ENCODE results near the gene SERPINA5.

Gene SERPINA5

DNA sequence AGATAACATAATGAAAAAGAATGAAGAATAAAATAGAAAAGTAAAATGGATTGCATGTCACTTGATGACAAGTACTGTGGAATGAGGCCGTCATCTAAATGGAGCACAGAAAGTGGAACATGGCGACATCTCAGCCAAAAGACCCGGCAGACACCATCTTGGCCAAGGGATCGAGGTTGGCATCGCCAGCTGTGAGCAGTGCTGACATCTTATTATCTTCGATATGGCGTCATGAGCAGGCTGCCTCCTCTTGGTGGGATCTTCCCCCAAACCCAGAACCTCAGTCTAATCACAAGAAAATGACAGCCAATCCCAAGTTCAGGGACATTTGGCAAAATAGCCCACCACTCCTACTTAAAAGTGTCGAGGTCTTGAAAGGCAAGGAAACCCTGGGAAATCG lies 15.1 kb downstream of the SERPINA5 start:
- Histone ChIP-seq H4K12ac (ENCODE audit: low read depth, low read length) (no peak overlapping the region), H3K9ac (ENCODE audit: low read length) (no peak overlapping the region), H2AK5ac (ENCODE audit: low read length) (no peak overlapping the region), H3K14ac (ENCODE audit: low read length) (no peak overlapping the region), H4K91ac (ENCODE audit: low read depth, low read length) (no peak overlapping the region), H3K4me1 (ENCODE audit: control insufficient read depth in 1 of 2, insufficient read depth in 2 of 2, low read length in 2 of 2) (peaks cover 14 to 21% of the 10 kb centered on the region in 2 experiments), H3K79me1 (ENCODE audit: low read length) (peaks cover 2% of the 10 kb centered on the region), H3K36me3 (ENCODE audit: control insufficient read depth in 1 of 2, insufficient read depth in 2 of 2, low read length in 2 of 2) (no peaks in the 10 kb centered on the region), H2BK120ac (ENCODE audit: insufficient read depth, low read length, poor library complexity) (no peak overlapping the region), H3K4ac (ENCODE audit: low read depth, low read length) (no peak overlapping the region), H3K9me3 (ENCODE audit: insufficient read depth, low read depth, low read length) (peaks cover 5% of the 10 kb centered on the region), H4K8ac (ENCODE audit: low read depth, low read length) (no peak overlapping the region), H3K4me3 (ENCODE audit: low read depth, low read length) (no peak overlapping the region), H3K18ac (ENCODE audit: low read length) (no peak overlapping the region), H2BK5ac (ENCODE audit: low read depth, low read length, poor library complexity) (no peak overlapping the region), H3K27ac (ENCODE audit: low read depth, low read length) (no peak overlapping the region), H3K79me2 (ENCODE audit: control insufficient read depth, insufficient read depth, low read length, poor library complexity) (no peaks in the 10 kb centered on the region), H3K27me3 (ENCODE audit: insufficient read depth, low read length) (no peaks in the 10 kb centered on the region), H2BK12ac (ENCODE audit: low read length) (no peak overlapping the region), H3K4me2 (ENCODE audit: low read length) (no peak overlapping the region), H3K23ac (ENCODE audit: low read length) (no peak overlapping the region), H2AFZ (ENCODE audit: insufficient read depth, low read length, poor library complexity) (no peak overlapping the region)
- no peak for DNase-seq
- no CpG with 5 or more reads among the region's 9 CpGs for WGBS (ENCODE audit: extremely low coverage, insufficient coverage, insufficient read length)

DNA sequence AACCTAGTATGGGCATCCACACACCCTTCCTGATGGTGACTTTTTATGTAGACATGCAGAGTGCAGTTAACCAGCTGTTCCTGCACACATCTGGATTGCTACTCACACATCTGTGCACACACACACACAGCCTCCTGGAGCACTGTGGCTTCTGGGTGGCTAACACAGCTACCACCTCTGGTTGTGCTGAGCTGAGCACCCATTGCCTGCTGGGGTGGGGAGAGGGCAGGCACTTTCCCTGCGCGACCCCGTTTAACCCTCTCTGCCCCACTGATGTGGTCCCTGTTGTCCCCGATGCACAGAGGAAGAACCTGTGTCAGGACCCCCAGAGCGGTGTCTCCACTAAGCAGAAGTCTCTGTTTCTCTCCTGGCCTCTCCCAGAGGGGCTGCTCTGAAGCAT lies 16.6 kb downstream of the SERPINA5 start:
- Histone ChIP-seq H3K27me3 (ENCODE audit: insufficient read depth, low read length) (no peaks in the 10 kb centered on the region), H2BK120ac (ENCODE audit: insufficient read depth, low read length, poor library complexity) (no peak overlapping the region), H2BK12ac (ENCODE audit: low read length) (no peak overlapping the region), H3K79me2 (ENCODE audit: control insufficient read depth, insufficient read depth, low read length, poor library complexity) (no peaks in the 10 kb centered on the region), H3K27ac (ENCODE audit: low read depth, low read length) (no peak overlapping the region), H3K4ac (ENCODE audit: low read depth, low read length) (no peak overlapping the region), H4K91ac (ENCODE audit: low read depth, low read length) (no peak overlapping the region), H4K12ac (ENCODE audit: low read depth, low read length) (no peak overlapping the region), H4K8ac (ENCODE audit: low read depth, low read length) (no peak overlapping the region), H3K4me1 (ENCODE audit: control insufficient read depth in 1 of 2, insufficient read depth in 2 of 2, low read length in 2 of 2) (peaks cover 14 to 25% of the 10 kb centered on the region in 2 experiments), H3K14ac (ENCODE audit: low read length) (no peak overlapping the region), H2AFZ (ENCODE audit: insufficient read depth, low read length, poor library complexity) (no peak overlapping the region), H3K4me3 (ENCODE audit: low read depth, low read length) (no peak overlapping the region), H3K36me3 (ENCODE audit: control insufficient read depth in 1 of 2, insufficient read depth in 2 of 2, low read length in 2 of 2) (no peaks in the 10 kb centered on the region), H3K79me1 (ENCODE audit: low read length) (peaks cover 2% of the 10 kb centered on the region), H2AK5ac (ENCODE audit: low read length) (no peak overlapping the region), H3K9me3 (ENCODE audit: insufficient read depth, low read depth, low read length) (peaks cover 5% of the 10 kb centered on the region), H3K18ac (ENCODE audit: low read length) (no peak overlapping the region), H3K9ac (ENCODE audit: low read length) (no peak overlapping the region), H3K23ac (ENCODE audit: low read length) (no peak overlapping the region), H3K4me2 (ENCODE audit: low read length) (no peak overlapping the region), H2BK5ac (ENCODE audit: low read depth, low read length, poor library complexity) (no peak overlapping the region)
- no peak for DNase-seq
- WGBS (ENCODE audit: extremely low coverage, insufficient coverage, insufficient read length) = no CpG with 5 or more reads among the region's 5 CpGs

- no peak overlapping the region for H3K14ac ChIP-seq (ENCODE audit: low read length)
- no CpG with 5 or more reads among the region's 7 CpGs for WGBS (ENCODE audit: extremely low coverage, insufficient coverage, insufficient read length)
- H3K4me3 ChIP-seq (ENCODE audit: low read depth, low read length) = no peak overlapping the region
- no peak overlapping the region for H3K4ac ChIP-seq (ENCODE audit: low read depth, low read length)
- no peak overlapping the region for H2BK5ac ChIP-seq (ENCODE audit: low read depth, low read length, poor library complexity)
- no peak overlapping the region for H2BK120ac ChIP-seq (ENCODE audit: insufficient read depth, low read length, poor library complexity)
- H4K8ac ChIP-seq (ENCODE audit: low read depth, low read length) = no peak overlapping the region
- H4K12ac ChIP-seq (ENCODE audit: low read depth, low read length) = no peak overlapping the region
- no peak overlapping the region for H3K23ac ChIP-seq (ENCODE audit: low read length)
- H3K18ac ChIP-seq (ENCODE audit: low read length) = no peak overlapping the region
- H2BK12ac ChIP-seq (ENCODE audit: low read length) = no peak overlapping the region
- no peak overlapping the region for H3K9ac ChIP-seq (ENCODE audit: low read length)
- no peaks in the 10 kb centered on the region for H3K27me3 ChIP-seq (ENCODE audit: insufficient read depth, low read length)
- peaks cover 2% of the 10 kb centered on the region for H3K79me1 ChIP-seq (ENCODE audit: low read length)
- H3K79me2 ChIP-seq (ENCODE audit: control insufficient read depth, insufficient read depth, low read length, poor library complexity) = no peaks in the 10 kb centered on the region
- peaks cover 5% of the 10 kb centered on the region for H3K9me3 ChIP-seq (ENCODE audit: insufficient read depth, low read depth, low read length)
- no peak overlapping the region for H3K27ac ChIP-seq (ENCODE audit: low read depth, low read length)
- peaks cover 14 to 25% of the 10 kb centered on the region in 2 experiments for H3K4me1 ChIP-seq (ENCODE audit: control insufficient read depth in 1 of 2, insufficient read depth in 2 of 2, low read length in 2 of 2)
- no peak overlapping the region for H2AFZ ChIP-seq (ENCODE audit: insufficient read depth, low read length, poor library complexity)
- H2AK5ac ChIP-seq (ENCODE audit: low read length) = no peak overlapping the region
- H3K36me3 ChIP-seq (ENCODE audit: control insufficient read depth in 1 of 2, insufficient read depth in 2 of 2, low read length in 2 of 2) = no peaks in the 10 kb centered on the region
- H3K4me2 ChIP-seq (ENCODE audit: low read length) = no peak overlapping the region
- DNase-seq = no peak
- no peak overlapping the region for H4K91ac ChIP-seq (ENCODE audit: low read depth, low read length)
Measured at GRCh38 chr14:94598506-94598815, 17.2 kb downstream of the SERPINA5 start.

DNA sequence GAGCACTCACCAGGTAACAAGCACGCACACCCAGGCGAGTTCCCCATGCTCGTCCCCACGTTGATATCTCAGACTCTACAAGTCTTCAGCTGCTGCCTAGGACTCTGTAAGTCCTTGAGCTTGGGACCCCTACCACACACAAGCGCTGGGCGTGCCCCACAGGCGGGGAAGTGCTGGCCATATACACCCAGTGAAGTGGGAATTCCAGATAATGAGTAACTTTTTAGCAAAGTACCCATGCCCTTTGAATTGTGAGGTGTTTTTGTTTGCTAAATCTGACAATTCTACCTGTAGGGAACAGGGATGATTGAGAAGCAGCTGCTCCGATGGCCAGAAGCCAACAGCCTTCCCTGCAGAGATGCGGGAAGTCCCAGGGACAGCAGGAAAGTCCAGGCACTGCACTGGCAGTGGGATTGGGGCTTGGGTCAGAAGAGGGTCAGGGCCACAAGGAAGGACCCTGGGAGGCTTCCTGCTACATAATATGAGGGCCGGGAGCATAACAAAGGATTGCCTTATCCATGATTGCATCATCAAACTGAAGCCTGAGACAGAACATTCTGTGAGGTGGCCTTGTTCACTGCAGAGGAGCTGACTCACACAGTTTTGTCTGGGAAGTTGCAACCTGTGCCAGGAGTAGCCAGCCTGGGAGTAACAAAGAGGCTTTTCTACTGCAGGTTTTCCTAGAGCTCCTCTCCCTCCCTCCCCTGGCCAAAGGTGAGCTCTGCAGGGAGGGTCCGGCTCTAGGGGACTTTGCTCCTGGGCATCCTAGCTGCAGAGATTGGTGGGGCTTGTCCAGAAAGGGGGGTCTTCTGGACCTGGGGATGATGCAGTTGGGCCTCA lies 17.8 kb downstream of the SERPINA5 start:
- H4K12ac ChIP-seq (ENCODE audit: low read depth, low read length) = no peak overlapping the region
- no CpG with 5 or more reads among the region's 11 CpGs for WGBS (ENCODE audit: extremely low coverage, insufficient coverage, insufficient read length)
- H4K91ac ChIP-seq (ENCODE audit: low read depth, low read length) = no peak overlapping the region

More for the DNA sequence above, 17.8 kb downstream of the SERPINA5 start:
- Histone ChIP-seq H3K9ac (ENCODE audit: low read length) (no peak overlapping the region), H2BK120ac (ENCODE audit: insufficient read depth, low read length, poor library complexity) (no peak overlapping the region), H3K23ac (ENCODE audit: low read length) (no peak overlapping the region), H2AK5ac (ENCODE audit: low read length) (no peak overlapping the region), H3K18ac (ENCODE audit: low read length) (no peak overlapping the region), H3K36me3 (ENCODE audit: control insufficient read depth in 1 of 2, insufficient read depth in 2 of 2, low read length in 2 of 2) (no peaks in the 10 kb centered on the region), H3K4me2 (ENCODE audit: low read length) (no peak overlapping the region), H3K27ac (ENCODE audit: low read depth, low read length) (peak overlapping the region; percentile 15), H2AFZ (ENCODE audit: insufficient read depth, low read length, poor library complexity) (no peak overlapping the region), H2BK5ac (ENCODE audit: low read depth, low read length, poor library complexity) (no peak overlapping the region), H3K4ac (ENCODE audit: low read depth, low read length) (no peak overlapping the region), H3K79me1 (ENCODE audit: low read length) (peaks cover 2% of the 10 kb centered on the region), H3K79me2 (ENCODE audit: control insufficient read depth, insufficient read depth, low read length, poor library complexity) (no peaks in the 10 kb centered on the region), H3K4me3 (ENCODE audit: low read depth, low read length) (no peak overlapping the region), H3K14ac (ENCODE audit: low read length) (peak overlapping the region; percentile 5), H3K27me3 (ENCODE audit: insufficient read depth, low read length) (no peaks in the 10 kb centered on the region), H3K4me1 (ENCODE audit: control insufficient read depth in 1 of 2, insufficient read depth in 2 of 2, low read length in 2 of 2) (peaks cover 14 to 25% of the 10 kb centered on the region in 2 experiments), H3K9me3 (ENCODE audit: insufficient read depth, low read depth, low read length) (peaks cover 5% of the 10 kb centered on the region), H2BK12ac (ENCODE audit: low read length) (no peak overlapping the region), H4K8ac (ENCODE audit: low read depth, low read length) (no peak overlapping the region)
- peak; percentile 38 to 48 for DNase-seq
